GM12872 (cell line): Measurements from ENCODE around the gene COL4A6.

ENCODE experiments used
- CTCF ChIP-seq: IDR thresholded peaks from 3 replicates; pipeline ENCODE4 v1.5.1; 2011; ENCODE audit warnings: low read depth, mild to moderate bottlenecking, low read length, moderate library complexity; ENCODE audit not compliant: insufficient read depth

COL4A6 gene

GRCh38 chrX:108447303-108447702 lies 9.1 kb upstream of the COL4A6 start:
- TF ChIP-seq CTCF = no peak

- TF ChIP-seq CTCF = no peak
Observed at GRCh38 chrX:108442901-108443464, 4.8 kb upstream of the COL4A6 start.

- TF ChIP-seq CTCF = no peak
Observed at GRCh38 chrX:108439961-108440696, 1.9 kb upstream of the COL4A6 start.

GRCh38 chrX:108439426-108439942 lies 1.3 kb upstream of the COL4A6 start, which contains the start of gene COL4A5:
Gene COL4A5, plus strand, starts transcription at chrX:108439838. Its CDS starts 288 bp downstream, at chrX:108440126.
- TF ChIP-seq CTCF = no peak

GRCh38 chrX:108437349-108438109 lies 693 bp downstream of the COL4A6 start:
- no peak for TF ChIP-seq CTCF

- TF ChIP-seq CTCF = no peak
Observed at GRCh38 chrX:108435261-108435660, 3.0 kb downstream of the COL4A6 start.

- TF ChIP-seq CTCF = no peak
Observed at GRCh38 chrX:108426262-108426661, 12.0 kb downstream of the COL4A6 start.
